ENCODE results near the gene IGF1R.

IGF1R gene

GRCh38 chr15:98853161-98853560 lies 204.8 kb downstream of the IGF1R start:
- FAIRE-seq: no peak

DNA sequence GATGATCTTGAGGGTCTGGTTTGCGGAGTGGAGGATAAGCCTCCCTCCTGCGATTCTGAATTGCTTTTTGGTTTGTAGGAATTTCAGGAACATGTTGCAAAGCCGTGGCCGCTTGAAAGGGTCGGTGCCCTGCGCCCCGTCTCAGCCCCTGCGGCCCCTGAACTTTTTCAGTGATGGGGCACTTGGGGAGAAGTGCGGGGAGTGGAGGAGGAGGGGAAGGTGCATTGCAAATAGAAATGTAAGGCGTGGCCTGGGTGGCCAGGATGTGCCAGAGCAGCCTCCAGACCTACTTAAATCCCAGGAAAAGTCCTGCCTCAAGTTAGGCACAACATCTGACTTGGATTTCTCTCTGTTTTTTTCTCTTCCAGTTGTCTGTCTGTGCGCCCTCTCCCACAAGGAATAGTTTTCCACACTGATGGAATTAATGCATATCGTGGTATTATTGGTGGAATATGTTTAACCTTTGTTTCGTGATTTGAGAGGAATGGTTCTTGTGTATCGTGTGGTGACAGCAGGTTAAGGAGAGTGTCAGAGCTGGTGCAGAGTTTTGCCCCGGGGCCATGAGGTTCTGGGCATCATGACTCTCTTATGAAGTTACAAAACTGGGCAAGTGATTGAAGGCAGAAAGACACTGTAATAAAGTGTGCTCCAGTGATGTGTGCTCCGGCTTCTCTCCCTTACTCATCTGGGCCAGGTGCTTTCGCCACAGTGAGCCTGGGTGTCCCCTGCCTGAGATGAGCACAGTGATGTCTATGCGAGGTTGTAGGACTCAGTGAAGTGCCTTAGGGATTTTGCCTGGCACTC lies 205.5 kb downstream of the IGF1R start:
- FAIRE-seq: no peak

More at GRCh38 chr15:98853161-98853560, 204.8 kb downstream of the IGF1R start:
- no peak for DNase-seq (ENCODE audit: insufficient read length, low spot score)

DNA sequence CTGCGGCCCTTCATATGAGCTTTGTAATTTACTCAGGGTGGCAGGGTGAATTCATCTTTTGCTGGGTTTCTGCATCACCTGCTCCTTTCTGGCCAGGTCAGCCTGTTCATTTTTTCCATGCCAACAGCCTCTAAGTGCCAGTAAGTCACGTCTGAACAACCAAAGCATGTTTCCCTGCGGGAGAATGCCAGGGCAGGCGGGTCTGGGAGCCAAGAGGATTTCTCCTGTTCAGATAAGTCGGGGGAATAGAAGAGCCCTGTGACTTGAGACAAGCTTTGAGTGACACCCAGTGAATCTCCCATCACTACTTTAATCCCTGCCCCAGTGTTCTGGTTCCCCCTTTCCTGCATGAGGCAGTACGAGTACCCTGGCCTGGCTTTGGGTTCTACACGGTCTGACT lies 206.2 kb downstream of the IGF1R start:
- DNase-seq (ENCODE audit: insufficient read length, low spot score) (no peak), FAIRE-seq (no peak)

More for the DNA sequence above, 205.5 kb downstream of the IGF1R start:
- DNase-seq (ENCODE audit: insufficient read length, low spot score): no peak

DNA sequence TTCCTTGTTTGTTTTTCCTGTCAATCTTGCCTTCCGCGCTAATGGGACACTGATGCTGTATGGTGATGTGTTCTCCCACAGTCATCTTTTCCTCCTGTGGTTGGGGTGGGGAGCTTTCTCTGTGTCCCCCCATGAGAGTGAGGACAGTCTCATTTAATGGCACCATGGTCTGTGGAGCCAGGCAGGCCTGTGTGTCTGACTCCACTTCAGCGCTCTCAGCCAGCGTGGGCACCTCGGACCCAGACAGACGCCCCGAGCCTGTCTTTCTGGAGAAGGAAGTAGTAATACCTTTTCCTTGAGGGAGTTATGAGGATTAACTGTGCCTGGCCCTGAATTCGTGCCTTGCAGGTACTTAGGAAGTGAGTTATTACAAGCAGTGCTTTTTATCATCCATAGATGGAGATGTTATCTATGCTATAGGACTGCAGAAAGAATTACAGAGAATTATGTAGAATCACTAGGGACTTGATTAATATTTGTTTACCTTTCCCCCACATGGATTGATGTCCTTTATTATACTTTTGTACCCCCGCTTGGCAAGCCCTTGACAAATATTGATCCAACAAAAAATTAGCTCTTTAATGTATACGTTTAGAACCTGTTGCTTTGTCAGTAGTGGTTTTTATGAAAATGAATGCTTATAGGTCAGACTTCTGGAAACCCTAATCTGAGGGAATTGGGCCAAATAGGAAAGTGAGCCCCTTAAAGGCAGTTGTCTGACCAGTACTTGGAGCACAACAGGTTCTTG lies 206.9 kb downstream of the IGF1R start:
- FAIRE-seq (no peak), DNase-seq (ENCODE audit: insufficient read length, low spot score) (no peak)

- no peak for FAIRE-seq
- no peak for DNase-seq (ENCODE audit: insufficient read length, low spot score)
Measured at GRCh38 chr15:98855815-98856531, 207.6 kb downstream of the IGF1R start.

- FAIRE-seq: no peak
- DNase-seq (ENCODE audit: insufficient read length, low spot score): no peak
Measured at GRCh38 chr15:98856532-98856907, 208.2 kb downstream of the IGF1R start.

DNA sequence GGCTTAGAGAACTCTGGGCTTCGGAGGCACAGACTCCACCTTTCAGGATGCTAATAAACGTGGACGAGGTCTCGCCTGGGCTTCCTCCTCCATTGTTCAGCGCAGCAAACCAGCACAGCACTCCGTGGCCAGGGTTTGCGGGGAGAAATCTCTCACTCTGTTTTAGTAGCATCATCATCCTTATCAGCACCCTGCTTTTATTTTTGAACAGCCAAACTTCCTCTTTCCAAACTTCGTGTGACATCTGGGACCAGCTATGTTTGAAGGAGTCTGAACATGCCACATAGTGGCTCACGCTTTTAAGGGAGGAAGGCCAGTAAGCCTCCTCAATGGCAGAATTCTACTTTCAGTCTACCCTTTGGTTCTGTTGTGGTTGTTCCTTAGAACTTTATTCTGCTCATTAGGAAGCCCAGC lies 210.3 kb downstream of the IGF1R start:
- DNase-seq (ENCODE audit: insufficient read length, low spot score): no peak
- FAIRE-seq: no peak

DNA sequence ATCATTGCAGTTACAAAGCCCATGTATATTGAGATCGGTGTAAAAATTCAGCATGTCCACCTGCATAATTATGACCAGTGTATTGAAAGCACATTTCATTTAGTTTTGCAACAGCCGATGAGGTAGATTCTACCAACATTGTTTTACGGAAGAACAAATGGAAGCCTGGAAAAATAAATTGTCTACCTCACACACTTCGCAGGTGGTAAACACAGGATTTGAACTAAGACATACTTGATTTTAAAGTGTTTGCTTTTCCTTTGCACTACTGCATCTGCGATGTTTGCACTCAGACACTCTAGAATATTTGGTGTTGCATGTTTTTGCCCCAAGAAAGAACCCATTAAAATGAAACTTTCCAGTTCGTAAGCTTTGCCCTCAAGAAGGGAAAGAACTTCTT lies 210.8 kb downstream of the IGF1R start:
- DNase-seq (ENCODE audit: insufficient read length, low spot score) (no peak), FAIRE-seq (no peak)

- FAIRE-seq: no peak
- no peak for DNase-seq (ENCODE audit: insufficient read length, low spot score)
Measured at GRCh38 chr15:98860281-98861041, 212.1 kb downstream of the IGF1R start.

DNA sequence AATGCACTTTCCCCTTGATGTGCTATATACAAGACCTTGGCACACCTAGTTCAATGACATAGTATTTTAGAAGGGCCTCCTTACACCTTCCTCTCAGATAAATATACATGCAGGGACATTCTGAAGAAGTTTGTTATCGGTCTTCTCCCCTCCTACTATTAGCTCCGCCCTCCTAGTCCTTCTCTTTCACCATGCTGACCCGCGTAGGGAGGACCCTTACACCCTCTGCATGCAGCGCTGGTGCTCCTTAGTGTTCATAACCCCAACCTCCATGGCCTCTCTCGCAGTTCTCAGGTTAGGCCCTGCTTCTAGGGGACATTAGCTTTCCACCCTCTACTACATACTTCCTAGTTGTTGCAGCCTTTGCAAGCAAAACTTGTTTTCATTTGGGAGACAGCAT lies 212.8 kb downstream of the IGF1R start:
- DNase-seq (ENCODE audit: insufficient read length, low spot score) (no peak), FAIRE-seq (no peak)

DNA sequence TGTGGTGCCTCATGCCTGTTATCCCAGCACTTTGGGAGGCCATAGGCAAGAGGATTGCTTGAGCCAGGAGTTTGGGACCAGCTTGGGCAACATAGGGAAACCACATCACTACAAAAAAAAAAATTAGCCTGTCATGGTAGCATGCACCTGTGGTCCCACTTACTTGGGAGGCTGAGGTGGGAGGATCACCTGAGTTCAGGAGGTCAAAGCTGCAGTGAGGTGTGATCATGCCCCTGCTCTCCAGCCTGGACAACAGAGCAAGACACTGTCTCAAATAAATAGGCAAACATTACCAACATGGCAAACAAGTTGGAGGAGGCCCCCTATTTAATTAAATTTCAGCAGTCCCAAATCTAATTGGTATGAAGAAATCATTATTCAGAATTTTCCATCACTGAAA lies 215.6 kb downstream of the IGF1R start:
- no peak for FAIRE-seq

DNA sequence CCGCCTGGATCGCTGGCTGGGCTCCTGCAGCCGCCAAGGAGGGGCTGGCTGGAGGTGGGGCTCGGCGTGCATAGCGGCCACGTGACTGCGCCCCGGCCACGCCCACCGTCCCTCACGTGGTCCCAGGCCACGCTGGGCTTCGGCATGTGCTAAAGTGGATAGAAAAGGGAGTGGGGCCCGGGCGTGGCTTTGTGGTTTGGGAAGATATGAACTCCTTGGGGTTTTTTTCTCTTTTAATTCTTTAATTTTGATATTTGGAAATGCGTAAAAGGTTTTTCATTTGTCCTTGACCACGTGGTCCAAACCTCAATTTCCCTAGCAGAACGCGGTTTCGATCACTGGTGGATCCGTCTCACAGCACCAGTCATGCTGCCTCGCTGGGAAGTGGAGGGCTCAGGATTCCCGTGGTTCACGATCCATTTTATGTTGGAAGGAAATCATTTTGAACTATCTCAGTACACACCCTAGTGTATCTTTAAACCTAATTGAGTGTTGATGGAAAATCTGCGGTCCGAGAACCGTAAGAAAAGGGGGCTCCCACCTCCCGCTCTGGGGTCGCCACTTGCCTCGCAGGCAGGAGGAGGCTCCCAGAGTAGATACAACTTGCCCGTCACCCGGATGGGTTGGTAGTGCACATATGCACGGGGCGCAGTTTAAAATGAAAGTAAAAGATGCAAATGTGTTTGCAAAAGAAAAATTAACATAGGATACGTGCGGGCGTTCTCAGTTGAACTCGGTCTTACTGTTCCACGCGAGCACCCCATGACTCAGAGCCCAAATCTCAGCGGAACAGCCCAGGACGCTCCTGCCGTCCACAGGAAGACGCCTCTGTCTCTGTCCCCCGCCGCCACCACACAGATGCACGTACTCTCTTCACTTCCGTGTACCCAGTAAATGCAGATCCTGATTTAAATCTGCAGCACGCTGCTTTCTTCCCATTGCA lies 217.3 kb downstream of the IGF1R start:
- FAIRE-seq (no peak), DNase-seq (ENCODE audit: insufficient read length, low spot score) (peak; percentile 40)

More for the DNA sequence above, 215.6 kb downstream of the IGF1R start:
- no peak for DNase-seq (ENCODE audit: insufficient read length, low spot score)

DNA sequence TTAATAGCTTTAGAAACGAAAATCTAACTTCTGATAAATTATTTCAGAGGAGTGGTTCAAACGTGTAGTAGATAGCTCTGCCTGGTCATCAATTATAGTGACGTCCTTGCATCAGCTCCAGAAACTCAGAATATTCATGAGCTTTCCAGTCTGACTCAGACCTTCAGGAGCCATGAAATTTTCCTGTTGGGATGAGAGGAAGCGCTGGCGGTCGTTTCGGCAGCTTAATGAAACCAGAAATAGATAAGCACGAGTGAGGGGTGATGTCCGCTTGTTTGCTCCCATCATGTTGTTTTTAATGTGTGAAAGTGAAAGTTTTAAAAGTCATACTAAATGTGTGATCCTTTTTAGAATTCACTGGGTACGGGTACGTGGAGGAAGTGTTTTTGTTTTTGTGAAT lies 218.2 kb downstream of the IGF1R start:
- FAIRE-seq (no peak), DNase-seq (ENCODE audit: insufficient read length, low spot score) (no peak)

- FAIRE-seq: no peak
- DNase-seq (ENCODE audit: insufficient read length, low spot score): no peak
Measured at GRCh38 chr15:98868564-98868963, 220.2 kb downstream of the IGF1R start.

DNA sequence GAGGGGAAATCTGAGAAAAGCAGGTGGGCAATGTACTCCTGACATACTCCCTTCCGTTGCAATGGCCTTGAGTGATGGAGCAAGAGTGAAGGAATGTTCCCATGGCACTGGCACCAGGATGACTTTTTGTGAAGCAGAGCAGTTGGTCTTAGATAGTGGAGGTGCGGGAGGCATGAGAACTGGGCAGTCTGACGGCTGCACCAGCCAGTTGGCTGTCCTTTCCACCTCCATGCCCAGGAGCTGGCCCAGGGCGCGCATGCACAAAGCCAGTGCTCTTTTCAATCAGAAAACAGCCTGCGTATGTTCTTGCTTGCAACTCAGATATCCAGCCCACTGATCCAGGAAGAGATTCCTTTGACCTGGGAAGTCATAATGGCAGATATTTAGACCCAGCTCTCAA lies 222.4 kb downstream of the IGF1R start:
- no peak for DNase-seq (ENCODE audit: insufficient read length, low spot score)
- no peak for FAIRE-seq

DNA sequence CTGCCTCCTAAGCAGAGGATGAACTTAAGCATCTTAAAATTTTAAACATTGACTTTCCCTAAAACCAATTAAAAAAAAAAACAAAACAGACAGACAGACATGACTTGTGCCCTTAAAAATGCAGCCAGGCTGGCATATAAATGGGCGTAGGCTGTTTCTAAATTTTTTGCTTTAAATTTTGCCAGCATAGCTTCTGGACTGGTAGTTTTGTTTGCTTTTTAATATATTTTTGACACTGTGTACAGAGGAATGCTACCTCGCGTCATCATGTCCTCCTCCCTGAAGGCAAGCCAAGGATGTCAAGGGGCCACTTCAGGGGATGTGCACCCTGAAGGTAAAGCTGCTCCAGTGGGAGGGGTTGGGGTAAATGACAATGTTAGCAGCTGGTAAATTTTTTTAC lies 224.4 kb downstream of the IGF1R start:
- FAIRE-seq: no peak
- DNase-seq (ENCODE audit: insufficient read length, low spot score): no peak

DNA sequence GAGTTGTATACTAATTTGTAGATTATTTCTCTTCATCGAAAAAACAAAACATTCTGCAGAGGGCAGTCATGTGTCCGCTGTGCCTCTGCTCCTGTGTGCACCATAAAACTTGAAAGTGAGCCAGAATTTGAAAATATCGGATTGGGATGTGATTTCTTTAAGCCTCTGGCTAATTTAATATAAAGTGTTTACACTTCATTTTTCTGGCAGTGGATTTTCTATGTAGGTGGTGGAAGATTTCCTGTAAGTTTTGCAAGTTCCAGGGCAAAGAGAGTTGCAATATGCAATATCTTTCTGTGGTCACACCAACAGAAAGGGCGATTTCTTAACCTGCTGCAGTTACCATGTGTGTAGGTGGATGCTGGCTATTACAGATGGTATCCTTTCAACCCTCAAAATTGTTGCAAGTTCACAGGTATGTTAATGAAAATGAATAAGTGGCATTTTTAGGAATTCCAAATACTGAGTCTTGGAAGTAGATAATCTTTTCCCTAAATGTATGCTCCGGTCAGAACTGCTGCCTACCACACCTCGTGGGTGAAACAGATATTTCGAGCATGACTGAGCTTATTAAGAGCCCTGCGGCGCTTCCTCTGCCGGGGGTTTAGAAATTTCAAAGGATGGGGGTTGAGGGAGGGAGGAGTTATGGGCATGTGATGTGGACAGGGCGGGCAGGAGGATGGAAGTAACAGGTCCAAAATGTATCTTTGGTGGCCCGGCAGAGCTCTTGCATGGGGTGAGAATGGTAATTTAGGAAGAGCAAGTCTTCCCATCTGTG lies 225.3 kb downstream of the IGF1R start:
- FAIRE-seq (no peak), DNase-seq (ENCODE audit: insufficient read length, low spot score) (no peak)

- no peak for FAIRE-seq
- no peak for DNase-seq (ENCODE audit: insufficient read length, low spot score)
Measured at GRCh38 chr15:98874370-98874769, 226.0 kb downstream of the IGF1R start.

GRCh38 chr15:98874773-98875172 lies 226.4 kb downstream of the IGF1R start:
- DNase-seq (ENCODE audit: insufficient read length, low spot score) (no peak), FAIRE-seq (no peak)
